Measurements from ENCODE around the gene RSPO4. TPM values are rescaled to one million over a fixed set of nuclear protein-coding genes. Genes with fewer than 3 reads are reported as not detected.

RSPO4 gene
- total RNA-seq, 2 experiments from 2014 or later = not detected

DNA sequence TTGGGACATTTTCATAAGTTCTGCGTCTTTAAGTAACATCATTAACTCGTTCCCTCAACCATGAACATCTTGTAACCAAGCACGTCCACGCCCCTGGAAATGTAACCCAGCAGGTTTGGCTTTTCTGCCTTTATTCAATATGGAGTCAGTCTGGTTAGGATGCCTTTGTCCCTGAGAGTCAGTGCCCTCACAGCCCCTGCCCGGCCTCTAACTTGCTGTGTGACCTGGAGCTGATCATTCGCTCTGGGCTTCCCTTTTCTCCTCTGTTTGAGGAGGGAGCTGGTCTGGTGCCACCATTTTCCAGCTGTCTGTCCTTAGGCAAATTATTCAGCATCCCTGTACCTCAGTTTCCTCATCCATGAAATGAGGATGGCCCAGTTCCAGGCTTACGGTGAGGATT lies 59.5 kb downstream of the RSPO4 start:
- Histone ChIP-seq H3K36me3 (ENCODE audit: insufficient read depth, low read length) (no peaks in the 10 kb centered on the region), H3K9me2 (ENCODE audit: insufficient read depth, low read length) (no peaks in the 10 kb centered on the region), H3K9me3 (ENCODE audit: low read length) (no peaks in the 10 kb centered on the region), H3K27ac (ENCODE audit: low read depth, low read length, poor library complexity, severe bottlenecking) (no peak overlapping the region), H2AFZ (ENCODE audit: low read length) (no peak overlapping the region), H3K4me2 (ENCODE audit: low read length) (no peak overlapping the region), H3K79me2 (ENCODE audit: insufficient read depth, low read depth, low read length) (no peaks in the 10 kb centered on the region), H4K20me1 (ENCODE audit: insufficient read depth, low read length) (no peaks in the 10 kb centered on the region), H3K4me1 (ENCODE audit: insufficient read depth, low read length, poor library complexity, severe bottlenecking) (no peaks in the 10 kb centered on the region), H3K4me3 (ENCODE audit: low read depth, low read length, poor library complexity, severe bottlenecking) (no peak overlapping the region)
- DNase-seq (ENCODE audit: low spot score) = no peak
- ChIA-PET CTCF (ENCODE audit: unreplicated experiment) (no interaction called here), POLR2A (no interaction called here)
- TF ChIP-seq, protein P1, sequence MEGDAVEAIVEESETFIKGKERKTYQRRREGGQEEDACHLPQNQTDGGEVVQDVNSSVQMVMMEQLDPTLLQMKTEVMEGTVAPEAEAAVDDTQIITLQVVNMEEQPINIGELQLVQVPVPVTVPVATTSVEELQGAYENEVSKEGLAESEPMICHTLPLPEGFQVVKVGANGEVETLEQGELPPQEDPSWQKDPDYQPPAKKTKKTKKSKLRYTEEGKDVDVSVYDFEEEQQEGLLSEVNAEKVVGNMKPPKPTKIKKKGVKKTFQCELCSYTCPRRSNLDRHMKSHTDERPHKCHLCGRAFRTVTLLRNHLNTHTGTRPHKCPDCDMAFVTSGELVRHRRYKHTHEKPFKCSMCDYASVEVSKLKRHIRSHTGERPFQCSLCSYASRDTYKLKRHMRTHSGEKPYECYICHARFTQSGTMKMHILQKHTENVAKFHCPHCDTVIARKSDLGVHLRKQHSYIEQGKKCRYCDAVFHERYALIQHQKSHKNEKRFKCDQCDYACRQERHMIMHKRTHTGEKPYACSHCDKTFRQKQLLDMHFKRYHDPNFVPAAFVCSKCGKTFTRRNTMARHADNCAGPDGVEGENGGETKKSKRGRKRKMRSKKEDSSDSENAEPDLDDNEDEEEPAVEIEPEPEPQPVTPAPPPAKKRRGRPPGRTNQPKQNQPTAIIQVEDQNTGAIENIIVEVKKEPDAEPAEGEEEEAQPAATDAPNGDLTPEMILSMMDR (conservative IDR thresholded peaks at IDR 0.05; ENCODE audit: low read length) = no peak
- no peak for TF ChIP-seq EZH2phosphoT487 (IDR thresholded peaks at IDR 0.05; ENCODE audit: borderline replicate concordance, low read depth, low read length)
- intact Hi-C loops (cut with micrococcal nuclease; ENCODE audit: unreplicated experiment) = no loop called here
- no TSS peak for BruUV-seq (replicated peaks)

DNA sequence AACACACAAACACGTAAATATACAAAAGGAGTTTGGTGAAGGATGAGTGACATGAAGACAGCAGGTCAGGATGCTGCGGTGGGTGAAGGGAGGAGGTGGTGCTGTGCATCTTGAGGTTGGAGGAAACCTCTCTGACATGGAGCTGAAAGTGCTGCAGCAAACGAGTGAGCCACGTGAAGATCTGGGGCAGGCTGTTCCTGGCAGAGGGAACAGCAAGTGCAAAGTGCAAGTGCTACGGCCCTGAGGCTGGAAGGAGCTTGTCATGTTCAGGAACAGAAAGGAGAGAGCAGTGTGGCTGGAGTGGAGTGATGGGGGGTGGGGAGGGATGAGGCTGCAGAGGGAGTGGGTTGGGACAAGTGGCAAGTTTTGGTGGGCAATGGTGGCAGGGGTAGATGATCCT lies 61.2 kb downstream of the RSPO4 start:
- no TSS peak for BruUV-seq (replicated peaks)
- Histone ChIP-seq H4K20me1 (ENCODE audit: insufficient read depth, low read length) (no peaks in the 10 kb centered on the region), H3K9me3 (ENCODE audit: low read length) (no peaks in the 10 kb centered on the region), H3K27ac (ENCODE audit: low read depth, low read length, poor library complexity, severe bottlenecking) (no peak overlapping the region), H3K79me2 (ENCODE audit: insufficient read depth, low read depth, low read length) (no peaks in the 10 kb centered on the region), H2AFZ (ENCODE audit: low read length) (no peak overlapping the region), H3K4me3 (ENCODE audit: low read depth, low read length, poor library complexity, severe bottlenecking) (no peak overlapping the region), H3K4me1 (ENCODE audit: insufficient read depth, low read length, poor library complexity, severe bottlenecking) (no peaks in the 10 kb centered on the region), H3K4me2 (ENCODE audit: low read length) (no peak overlapping the region), H3K9me2 (ENCODE audit: insufficient read depth, low read length) (no peaks in the 10 kb centered on the region), H3K36me3 (ENCODE audit: insufficient read depth, low read length) (no peaks in the 10 kb centered on the region)
- ChIA-PET POLR2A (no interaction called here), CTCF (ENCODE audit: unreplicated experiment) (no interaction called here)
- intact Hi-C loops (cut with micrococcal nuclease; ENCODE audit: unreplicated experiment) = no loop called here
- TF ChIP-seq, protein P1 (conservative IDR thresholded peaks at IDR 0.05; ENCODE audit: low read length) = no peak
- TF ChIP-seq EZH2phosphoT487 (IDR thresholded peaks at IDR 0.05; ENCODE audit: borderline replicate concordance, low read depth, low read length) = no peak
- no peak for DNase-seq (ENCODE audit: low spot score)

DNA sequence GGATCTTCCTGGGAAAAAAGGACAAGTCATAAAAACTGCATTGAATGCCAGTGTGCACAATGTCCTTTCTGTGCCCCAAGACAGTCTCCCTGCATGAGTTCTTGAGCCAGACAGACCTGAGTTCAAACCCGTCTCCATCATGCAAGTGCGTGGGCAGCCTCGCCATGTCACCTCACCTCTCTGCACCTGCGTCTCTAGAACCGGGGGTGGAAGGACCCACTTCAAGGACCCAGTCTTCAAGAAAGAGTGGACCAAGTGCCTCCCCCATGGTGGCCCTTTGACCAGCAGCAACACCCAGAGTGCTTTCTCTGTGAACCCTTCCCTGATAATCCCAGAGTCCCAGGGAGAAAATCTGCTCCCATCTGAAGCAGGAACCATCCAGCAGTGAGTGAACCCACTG lies 62.5 kb downstream of the RSPO4 start:
- no peak for DNase-seq (ENCODE audit: low spot score)
- no peaks in the 10 kb centered on the region for H3K36me3 ChIP-seq (ENCODE audit: insufficient read depth, low read length)
- H3K9me2 ChIP-seq (ENCODE audit: insufficient read depth, low read length) = no peaks in the 10 kb centered on the region
- CTCF ChIA-PET (ENCODE audit: unreplicated experiment) = no interaction called here
- POLR2A ChIA-PET = no interaction called here
- H3K27ac ChIP-seq (ENCODE audit: low read depth, low read length, poor library complexity, severe bottlenecking) = no peak overlapping the region
- no peaks in the 10 kb centered on the region for H3K4me1 ChIP-seq (ENCODE audit: insufficient read depth, low read length, poor library complexity, severe bottlenecking)
- H4K20me1 ChIP-seq (ENCODE audit: insufficient read depth, low read length) = no peaks in the 10 kb centered on the region
- H2AFZ ChIP-seq (ENCODE audit: low read length) = no peak overlapping the region
- H3K9me3 ChIP-seq (ENCODE audit: low read length) = no peaks in the 10 kb centered on the region
- BruUV-seq (replicated peaks) = no TSS peak
- no peak for TF ChIP-seq EZH2phosphoT487 (IDR thresholded peaks at IDR 0.05; ENCODE audit: borderline replicate concordance, low read depth, low read length)
- TF ChIP-seq, protein P1 (conservative IDR thresholded peaks at IDR 0.05; ENCODE audit: low read length) = no peak
- H3K79me2 ChIP-seq (ENCODE audit: insufficient read depth, low read depth, low read length) = no peaks in the 10 kb centered on the region
- intact Hi-C loops (cut with micrococcal nuclease; ENCODE audit: unreplicated experiment) = no loop called here
- no peak overlapping the region for H3K4me2 ChIP-seq (ENCODE audit: low read length)
- H3K4me3 ChIP-seq (ENCODE audit: low read depth, low read length, poor library complexity, severe bottlenecking) = no peak overlapping the region

Data from OCI-LY7 (cell line).